NCI-H1417 treated with DMSO at 0.1 percent for 48 hours (cell line): Measurements from ENCODE around the gene GLTP.
"Not testable (repeated sequence)": the region's sequence is repeated elsewhere in the genome, so short reads cannot be mapped to it uniquely, and the experiment has no call there.

ENCODE experiments used
- DNase-seq: peaks from one replicate; lab custom pipeline; 2025; lab: John Stamatoyannopoulos, UW

GLTP gene, protein sequence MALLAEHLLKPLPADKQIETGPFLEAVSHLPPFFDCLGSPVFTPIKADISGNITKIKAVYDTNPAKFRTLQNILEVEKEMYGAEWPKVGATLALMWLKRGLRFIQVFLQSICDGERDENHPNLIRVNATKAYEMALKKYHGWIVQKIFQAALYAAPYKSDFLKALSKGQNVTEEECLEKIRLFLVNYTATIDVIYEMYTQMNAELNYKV

DNA sequence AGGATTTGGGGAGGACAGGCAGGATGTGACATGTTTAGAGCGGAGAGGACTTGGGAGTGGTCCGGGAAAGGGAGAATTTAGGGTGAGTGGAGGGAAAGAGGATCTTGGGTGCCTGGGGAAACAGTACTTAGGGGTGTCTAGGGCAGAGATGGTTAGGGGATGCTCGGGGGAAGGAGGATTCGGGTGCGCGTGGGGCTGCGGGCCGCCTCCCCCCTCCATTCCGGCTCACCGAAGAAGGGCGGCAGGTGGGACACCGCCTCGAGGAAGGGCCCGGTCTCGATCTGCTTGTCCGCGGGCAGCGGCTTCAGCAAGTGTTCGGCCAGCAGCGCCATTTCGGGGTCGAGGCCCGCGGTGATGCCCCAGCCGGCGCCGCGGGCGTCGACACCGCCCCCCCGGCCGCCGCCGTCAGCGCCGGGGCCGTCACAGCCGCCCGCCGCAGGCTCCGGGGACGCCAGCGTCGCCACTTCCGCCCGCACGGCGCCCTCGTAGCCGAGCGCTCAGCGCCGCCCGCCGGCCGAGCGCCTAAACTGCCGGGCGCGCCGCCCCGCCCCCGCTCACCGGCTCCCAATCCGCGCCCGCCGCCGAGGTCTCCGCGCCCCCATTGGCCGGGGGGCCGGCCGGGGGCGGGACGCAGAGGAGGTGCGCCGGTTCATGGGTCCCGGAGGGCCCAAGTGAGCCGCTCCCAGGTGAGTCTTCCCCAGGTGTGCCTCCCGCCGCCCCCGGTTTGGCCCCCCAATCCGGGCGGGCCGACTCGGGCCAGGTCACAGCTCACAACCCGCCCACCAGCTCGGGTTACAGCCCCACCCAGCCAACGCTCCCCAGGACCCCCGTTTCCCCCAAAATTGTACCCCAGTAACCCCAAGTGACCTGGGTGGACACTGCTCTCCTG is at the start of gene GLTP:
GLTP (minus strand) TSS at position 499 of the 889 bp plus-strand sequence; CDS start at position 332, 167 bp downstream.
- peak; percentile 60 for DNase-seq

DNA sequence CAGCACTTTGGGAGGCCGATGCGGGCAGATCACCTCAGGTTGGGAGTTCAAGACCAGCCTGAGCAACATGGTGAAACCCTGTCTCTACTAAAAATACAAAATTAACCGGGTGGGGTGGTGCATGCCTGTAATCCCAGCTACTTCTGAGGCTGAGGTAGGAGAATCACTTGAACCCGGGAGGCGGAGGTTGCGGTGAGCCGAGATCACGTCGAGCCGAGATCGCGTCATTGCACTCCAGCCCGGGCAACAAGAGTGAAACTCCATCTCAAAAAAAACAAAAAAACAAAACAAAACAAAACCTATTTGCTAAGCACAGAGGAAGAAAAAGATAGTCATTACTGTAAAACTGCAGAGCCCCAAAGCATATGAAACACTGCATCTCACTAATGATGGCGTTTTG is 49.0 kb upstream of the GLTP start:
- DNase-seq: not testable (repeated sequence)

DNA sequence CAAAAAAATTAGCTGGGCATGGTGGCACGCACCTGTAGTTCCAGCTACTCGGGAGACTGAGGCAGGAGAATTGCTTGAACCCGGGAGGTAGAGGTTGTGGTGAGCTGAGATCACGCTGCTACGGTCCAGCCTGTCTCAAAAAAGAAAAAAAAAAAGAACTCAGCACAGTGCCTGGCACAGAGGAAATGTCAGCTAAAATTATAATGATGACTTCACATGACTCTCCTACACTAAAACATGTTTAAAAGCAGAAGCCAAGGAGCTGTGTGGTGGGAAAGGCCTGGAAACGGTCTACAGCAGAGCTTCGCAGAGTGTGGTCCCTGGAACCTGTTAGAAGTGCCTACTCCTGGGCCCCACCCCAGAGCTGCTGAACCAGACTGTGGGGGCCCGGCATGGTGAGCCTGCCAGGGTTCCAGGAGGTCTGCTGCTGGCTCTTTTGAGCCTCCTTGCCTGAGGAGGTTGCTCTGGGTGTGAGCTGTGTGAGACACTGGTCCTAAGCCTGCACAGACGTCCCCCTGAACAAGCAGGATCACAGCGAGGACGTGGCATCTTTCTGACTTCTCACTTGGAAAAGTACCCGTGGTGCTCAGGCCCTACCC is 47.8 kb upstream of the GLTP start:
- DNase-seq: no peak

DNA sequence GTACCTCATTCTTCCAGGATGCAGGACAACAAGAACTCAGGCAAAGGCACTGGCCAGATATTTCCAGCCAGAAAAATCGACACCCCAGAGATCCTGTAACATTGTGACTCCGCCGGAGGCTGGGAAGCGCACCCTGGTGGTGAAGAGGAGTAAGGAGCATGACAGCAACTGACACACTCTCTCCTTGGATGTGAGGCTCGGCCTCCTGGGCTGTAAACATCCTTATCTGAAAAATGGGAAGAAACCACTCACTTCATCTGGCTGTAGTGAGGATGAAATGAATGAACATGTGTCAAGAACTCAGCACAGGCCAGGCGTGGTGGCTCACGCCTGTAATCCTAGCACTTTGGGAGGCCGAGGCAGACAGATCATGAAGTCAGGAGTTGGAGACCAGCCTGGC is 47.3 kb upstream of the GLTP start:
- DNase-seq: no peak

DNA sequence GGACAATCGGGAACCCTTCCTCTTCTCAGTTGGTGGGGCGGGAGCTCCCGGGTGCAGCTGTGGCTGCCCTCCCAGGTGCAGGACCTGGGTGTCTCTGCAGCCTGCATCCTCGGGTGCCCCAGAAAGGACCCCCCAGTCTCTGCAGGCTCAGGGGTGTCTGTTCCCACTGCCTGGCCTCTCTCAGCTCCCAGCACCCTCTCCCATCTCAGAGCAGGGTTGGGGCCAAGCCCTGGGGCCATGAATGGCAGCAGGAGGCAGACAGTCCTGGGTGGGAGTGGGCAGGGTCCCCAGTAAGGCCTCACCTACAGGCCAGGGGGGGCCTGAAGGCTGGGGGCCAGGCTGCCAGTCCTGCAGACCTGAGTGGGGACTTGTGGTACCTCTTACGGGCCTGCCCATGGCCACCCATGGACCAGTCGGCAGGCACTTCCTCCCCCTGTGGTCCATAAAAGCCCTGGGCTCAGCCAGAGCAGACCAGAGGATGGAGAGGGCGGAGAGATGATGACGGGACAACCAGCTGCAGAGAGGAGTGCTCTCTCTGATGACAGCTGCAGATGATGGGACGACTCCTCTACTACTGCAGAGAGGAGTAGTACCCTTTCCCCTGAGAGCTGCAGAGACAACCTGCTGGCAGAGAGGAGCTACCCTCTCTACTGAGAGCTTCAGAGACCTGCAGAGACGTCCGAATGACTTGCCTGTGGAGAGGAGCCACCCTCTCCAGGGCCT is 46.3 kb upstream of the GLTP start:
- DNase-seq: no peak

DNA sequence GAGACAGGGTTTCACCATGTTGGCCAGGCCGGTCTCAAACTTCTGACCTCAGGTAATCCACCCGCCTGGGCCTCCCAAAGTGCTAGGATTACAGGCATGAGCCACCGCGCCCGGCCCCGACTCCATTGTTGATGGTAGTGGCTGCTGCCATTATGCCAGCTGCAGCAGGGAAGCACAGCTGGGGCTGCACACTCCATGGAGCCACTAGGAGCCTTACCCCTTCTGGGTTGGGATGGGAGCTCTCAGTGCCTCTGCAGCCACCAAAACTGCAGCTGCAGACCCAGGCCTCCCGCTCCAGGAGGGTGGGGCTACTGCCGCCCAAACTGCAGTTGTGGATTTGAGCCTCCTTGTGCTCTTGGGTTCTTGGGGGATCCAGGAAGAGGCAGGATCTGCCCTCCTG is 45.7 kb upstream of the GLTP start:
- DNase-seq: no peak

DNA sequence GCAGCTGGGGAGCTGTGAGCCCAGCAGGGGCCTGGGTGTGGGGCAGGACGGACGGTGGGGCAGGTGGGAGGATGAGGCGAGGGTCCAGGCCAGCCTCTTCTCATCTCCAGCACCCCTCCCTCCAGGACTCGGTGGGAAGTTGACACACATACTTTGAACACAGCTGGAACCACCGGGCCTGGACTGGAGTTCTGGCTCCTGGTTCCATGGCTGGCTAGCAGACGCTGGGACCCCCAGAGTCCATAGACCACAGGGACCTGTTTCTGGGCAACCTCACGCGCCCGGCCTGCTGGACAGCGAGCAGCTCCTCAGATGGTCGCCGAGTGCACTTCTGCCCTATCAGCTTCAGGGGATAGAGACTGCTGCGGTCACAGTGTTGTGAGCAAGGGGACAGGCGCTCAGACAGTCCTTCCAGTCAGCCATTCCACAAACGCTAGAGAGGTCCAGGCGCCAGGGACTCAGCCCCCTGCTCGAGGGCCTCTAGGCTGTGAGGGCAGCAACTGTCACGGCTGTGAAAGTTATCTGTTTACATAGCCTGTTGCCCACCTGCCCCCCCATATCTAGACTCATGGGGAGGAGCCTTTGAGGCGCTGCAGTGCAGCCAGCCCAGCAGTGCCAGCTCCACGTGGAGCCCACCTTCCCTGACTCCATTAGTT is 45.0 kb upstream of the GLTP start:
- DNase-seq: no peak

DNA sequence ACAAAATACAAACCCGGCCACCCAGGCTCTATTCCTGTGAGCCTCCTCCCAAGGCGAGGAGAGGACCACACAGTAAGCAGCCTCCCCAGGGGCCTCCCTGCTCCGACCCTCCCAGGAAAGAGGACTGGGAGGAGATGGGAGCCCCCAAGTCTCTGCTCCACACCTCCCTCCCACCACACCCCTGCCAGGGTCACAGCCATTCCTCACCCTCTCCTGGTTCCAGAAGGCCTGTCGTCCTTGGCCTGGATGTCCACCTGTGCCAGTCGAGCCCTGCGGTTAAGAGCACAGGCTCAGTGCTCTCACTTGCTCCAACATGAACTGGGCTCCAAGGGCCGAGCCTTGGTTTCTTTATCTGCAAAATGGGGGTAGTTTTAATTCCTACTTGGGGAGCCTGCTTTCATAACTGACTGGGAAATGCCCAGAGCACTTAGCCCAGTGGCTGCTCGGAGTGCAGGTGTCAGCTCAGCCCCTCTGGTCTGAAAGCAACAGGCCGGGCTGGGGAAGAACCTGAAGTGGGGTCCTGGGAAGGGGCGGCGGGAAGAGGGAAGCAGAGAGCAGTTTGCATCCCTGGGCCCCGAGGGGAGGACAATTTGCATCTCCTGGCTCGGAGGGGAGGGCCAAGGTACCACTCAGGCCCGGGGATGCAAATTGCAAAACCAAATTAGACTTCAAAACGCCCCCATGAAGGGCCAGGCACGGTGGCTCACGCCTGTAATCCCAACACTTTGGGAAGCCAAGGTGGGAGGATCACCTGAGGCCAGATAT is 43.3 kb upstream of the GLTP start:
- no peak for DNase-seq

DNA sequence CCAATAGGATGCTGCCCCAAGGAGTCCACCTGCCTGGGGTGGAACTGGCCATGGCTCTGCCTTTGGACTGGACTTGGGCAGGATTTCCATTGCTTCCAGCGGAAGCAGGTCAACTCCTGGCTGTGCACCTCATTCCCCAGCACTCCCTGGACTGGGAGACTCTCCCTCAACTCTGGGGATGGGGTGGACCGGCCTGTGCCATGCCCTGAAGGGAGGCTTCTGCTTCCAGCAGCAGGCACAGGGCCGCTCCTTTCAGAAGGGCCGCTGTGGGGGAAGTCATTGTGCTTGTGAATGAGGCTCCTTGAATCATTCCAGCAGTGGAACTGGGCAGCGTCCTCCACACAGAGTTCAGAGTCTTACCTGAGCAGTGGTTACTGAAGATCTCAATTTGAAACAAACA is 42.7 kb upstream of the GLTP start:
- no peak for DNase-seq

DNA sequence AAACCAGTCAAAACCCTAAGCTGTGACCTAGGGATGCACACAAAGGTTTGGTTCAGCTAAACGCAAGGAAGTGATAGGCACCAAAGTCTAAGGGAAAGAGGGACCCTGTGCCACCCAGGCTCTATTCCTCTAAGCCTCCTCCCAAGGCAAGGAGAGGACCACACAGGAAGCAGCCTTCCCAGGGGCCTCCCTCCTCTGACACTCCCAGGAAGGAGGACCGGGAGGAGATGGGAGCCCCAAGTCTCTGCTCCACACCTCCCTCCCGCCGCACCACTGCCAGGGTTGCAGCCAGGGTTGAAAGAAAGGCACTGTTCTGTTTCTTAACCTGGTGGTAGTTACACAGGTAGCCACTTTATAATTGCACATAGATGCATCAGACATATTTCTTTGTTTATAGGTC is 41.6 kb upstream of the GLTP start:
- no peak for DNase-seq

DNA sequence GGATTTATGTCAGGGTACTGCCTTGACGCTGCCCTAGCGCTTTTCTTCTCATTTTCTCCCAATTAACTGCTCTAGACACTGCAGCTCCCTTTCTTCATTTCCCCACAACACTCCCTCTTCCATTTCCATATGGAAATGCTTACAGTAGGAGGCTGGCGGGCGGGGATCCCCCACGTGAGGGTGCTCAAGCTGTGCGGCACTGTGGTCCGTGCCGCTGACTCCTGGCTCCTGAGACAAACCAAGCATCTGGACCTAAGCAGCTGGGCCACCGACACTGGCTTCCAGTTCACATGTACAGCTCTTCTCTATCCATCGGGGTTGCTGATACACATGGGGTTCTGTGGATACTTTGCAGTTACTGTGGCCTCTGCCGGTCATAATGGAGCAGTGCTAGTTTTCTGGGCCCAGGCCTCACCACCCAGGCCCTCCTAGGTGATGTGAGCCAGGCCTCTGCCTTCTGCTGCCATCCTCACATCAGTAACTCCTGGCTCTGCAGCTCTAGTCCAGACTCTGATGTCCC is 40.0 kb upstream of the GLTP start:
- DNase-seq: no peak

DNA sequence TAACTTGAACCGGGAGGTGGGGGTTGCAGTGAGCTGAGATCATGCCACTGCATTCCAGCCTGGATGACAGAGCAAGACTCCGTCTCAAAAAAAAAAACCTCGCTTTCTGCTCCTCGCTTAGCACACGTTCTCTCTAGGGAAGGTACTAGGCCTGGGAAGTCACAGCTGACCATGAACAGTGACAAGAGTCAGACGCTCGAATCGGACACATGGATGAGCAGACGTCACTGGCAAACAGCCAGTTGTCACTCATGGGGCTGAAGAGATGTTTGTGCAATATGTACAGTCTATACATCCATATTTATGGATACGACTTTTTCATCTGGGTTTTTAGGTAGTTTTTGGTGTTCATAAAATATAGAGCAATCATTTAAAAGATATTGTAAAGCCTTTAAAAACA is 39.1 kb upstream of the GLTP start:
- DNase-seq: no peak

DNA sequence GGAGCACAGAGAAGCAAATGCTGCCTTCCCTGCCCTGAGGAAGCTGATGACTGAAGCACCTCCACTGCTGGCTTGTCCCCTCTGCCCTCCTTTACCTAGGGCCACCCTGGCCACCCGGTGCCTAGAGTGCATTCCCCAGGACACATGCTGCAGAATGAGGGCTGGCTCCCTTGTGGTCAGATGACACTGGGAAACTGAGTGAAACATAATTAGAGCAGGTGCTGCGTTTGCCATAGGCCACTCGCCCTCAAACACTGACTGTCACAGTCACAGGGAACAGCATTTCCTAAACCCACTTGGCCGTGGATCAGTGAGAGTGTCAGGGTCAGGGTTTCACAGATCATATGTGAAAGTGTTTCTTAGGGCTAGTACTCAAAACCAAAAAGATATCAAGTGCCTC is 35.7 kb upstream of the GLTP start:
- no peak for DNase-seq

DNA sequence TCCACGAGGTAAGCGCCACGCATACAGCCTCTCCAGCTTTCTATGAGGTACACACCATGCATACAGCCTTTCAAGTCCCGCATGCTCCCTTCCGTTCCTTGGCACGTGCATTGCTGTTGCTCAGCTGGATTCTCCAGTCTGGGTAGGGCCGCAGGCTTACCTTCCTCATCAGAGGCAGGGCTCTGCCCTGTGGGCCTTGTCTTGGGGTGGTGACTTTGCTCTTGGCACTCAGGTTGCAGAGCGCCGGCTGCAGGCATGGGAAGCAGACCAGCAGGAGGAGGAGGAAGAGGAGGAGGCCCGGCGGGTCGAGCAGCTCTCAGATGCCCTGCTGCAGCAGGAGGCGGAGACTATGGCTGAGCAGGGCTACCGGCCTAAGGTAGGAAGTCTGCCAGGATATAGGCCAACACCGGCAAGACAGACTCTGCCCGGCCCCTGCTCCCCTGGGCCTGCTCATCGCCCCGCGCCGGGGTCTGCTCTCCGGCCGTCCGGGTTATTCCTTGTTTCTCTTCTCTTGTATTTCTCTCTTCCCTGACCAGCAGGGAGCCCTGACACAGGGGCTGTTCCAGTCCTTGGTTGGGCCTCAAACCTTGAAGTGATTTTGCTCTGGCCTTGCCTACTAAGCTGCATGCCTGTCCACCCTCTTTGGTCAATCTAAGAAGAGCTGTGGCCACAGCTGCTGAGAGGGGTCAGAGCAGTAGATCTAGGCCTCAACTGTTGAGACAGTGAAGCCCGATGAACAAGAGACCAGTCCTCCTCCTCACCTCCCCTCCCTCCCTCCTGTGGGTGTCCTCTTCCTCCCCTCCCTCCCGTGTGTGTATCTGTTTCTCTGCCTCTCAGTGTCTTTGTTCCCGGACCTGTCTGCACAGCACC is 35.1 kb upstream of the GLTP start:
- no peak for DNase-seq

DNA sequence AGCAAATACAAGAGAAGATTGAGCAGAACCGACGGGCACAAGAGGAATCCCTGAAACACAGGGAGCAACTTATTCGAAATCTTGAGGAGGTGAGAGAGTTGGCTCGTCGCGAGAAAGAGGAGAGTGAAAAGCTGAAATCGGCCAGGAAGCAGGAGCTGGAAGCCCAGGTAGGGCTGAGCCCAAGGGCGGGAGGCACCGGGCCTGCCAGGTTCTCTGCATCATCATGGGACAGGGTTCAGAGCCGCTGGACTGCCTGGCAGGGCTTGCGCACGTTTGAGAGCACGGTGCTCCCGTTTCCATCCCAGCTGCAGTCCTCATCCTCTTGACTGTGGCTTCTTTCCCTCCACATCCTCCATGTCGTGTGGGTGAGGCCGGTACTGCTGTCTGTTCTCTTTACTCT is 34.1 kb upstream of the GLTP start:
- no peak for DNase-seq

DNA sequence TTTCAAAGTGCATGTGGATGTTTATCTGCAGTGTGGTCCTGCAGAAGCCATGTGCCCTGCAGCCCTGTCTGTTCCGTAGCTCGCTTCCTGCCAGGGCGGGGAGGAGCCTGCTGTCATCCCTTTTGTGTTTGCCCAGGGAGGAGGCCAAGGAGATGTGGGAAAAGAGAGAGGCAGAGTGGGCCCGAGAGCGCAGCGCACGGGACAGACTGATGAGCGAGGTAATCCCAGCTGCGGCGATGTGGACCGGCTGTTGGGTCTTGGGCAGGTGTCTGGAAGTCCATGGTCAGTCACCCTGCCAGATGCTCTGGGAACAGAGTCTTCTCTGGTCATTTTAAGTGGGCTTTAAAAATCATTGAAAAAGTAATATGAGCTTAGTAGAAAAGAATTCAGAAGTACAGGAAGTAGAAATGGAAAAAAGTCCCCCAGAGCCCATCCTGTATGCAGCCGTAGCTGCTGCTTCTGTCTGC is 32.5 kb upstream of the GLTP start:
- DNase-seq: no peak

DNA sequence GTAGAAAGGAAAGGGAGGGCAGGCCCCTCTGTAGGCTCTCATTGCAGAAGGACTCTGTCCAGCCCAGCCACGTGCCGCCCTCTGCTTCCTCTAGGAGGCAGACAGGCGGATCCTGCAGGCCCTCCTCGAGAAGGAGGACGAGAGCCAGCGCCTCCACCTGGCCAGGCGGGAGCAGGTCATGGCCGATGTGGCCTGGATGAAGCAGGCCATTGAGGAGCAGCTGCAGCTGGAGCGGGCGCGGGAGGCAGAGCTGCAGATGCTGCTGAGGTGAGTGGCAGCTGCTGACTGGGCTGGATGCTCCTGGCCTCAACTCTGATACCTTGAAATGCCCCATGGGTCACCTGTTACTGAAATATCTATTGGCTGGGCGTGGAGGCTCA is 30.6 kb upstream of the GLTP start:
- DNase-seq: no peak

DNA sequence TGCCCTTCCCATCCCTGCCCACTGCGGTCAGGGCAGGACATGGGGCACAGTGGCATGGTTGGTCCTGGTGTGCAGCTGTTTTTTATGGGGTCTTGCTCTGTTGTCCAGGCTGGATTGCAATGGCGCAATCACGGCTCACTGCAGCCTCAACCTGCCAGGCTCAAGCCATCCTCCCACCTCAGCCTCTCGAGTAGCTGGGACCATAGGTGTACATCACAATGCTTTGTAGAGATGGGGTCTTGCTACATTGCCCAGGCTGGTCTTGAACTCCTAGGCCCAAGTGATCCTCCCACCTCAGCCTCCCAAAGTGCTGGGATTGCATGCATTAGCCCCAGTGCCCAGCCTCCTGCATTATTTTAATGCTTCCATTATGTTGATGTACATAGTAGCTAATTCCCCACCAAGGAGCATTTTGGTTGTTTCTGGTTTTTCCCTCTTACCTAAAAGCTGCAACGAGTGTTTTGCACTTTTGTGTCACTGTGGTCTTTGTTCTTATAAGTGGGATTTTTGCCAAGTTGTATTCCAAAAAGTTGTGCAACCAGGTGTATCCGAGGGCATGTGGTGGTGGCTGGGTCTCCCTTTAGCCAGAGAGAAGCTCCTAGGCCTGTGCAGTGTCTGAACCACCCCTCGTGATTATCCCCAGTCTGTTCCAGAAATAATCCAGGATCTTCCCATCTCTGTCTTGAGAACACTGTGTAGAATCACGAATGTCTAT is 30.1 kb upstream of the GLTP start:
- DNase-seq: no peak

DNA sequence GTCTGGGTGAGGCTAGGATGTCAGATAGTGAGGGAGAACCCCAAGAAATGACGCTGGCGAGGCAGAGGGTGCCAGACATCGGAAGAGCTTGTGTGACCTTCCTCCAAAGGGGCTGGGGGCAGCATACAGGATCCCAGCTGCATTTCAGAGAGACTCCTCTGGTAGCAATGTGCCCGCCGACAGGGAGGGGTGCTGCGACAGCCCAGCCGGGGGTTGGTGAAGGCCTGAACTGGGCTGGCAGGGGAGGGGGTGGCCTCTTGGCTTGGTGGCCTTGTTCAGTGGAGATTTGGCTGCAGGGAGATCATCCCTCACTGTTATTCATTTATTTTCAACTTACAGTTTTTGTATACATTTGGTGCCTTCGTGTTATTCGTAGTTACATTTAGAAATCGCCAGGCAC is 25.0 kb upstream of the GLTP start:
- no peak for DNase-seq
